Cerebellar cortex (tissue), 1 donor: ENCODE data around the gene SPAG9.
A peak's percentile ranks its signal among the peaks of the same experiment; 100 is the strongest.

ENCODE experiments used
- DNase-seq: peaks from one replicate; pipeline ENCODE4 v3.0.0-alpha.2; 2015; ENCODE audit warnings: low spot score

SPAG9 gene

GRCh38 chr17:51120739-51121619 lies at the start of gene SPAG9:
SPAG9 (minus strand) TSS chr17:51120868; CDS start chr17:51120656, 212 bp downstream.
- peak; percentile 95 for DNase-seq

- no peak for DNase-seq
These were observed 48.7 kb upstream of the SPAG9 start for GRCh38 chr17:51169340-51169739.

GRCh38 chr17:51166987-51167931 lies 46.6 kb upstream of the SPAG9 start:
- peak; percentile 39 for DNase-seq

GRCh38 chr17:51166198-51166986 lies 45.7 kb upstream of the SPAG9 start, which contains the start of gene NME2:
NME2 (plus strand) TSS chr17:51166411; CDS start chr17:51166831, 420 bp downstream.
- peak; percentile 79 for DNase-seq

GRCh38 chr17:51165680-51166197 lies 45.1 kb upstream of the SPAG9 start:
- peak; percentile 59 for DNase-seq

- peak; percentile 49 for DNase-seq
These were observed 44.4 kb upstream of the SPAG9 start for GRCh38 chr17:51164911-51165679.

- no peak for DNase-seq
These were observed 40.9 kb upstream of the SPAG9 start for GRCh38 chr17:51161541-51161940.

GRCh38 chr17:51159604-51160003 lies 38.9 kb upstream of the SPAG9 start:
- DNase-seq: no peak

GRCh38 chr17:51155416-51155815 lies 34.7 kb upstream of the SPAG9 start:
- DNase-seq: no peak

- DNase-seq: no peak
These were observed 33.5 kb upstream of the SPAG9 start for GRCh38 chr17:51154176-51154575.

- peak; percentile 100 for DNase-seq
These were observed 32.8 kb upstream of the SPAG9 start, which contains the start of gene NME1 for GRCh38 chr17:51153210-51154072. NME1 (plus strand) TSS chr17:51153559; CDS start chr17:51155655, 2,096 bp downstream.

- DNase-seq: no peak
These were observed 32.1 kb upstream of the SPAG9 start for GRCh38 chr17:51152766-51153209.

GRCh38 chr17:51150932-51151331 lies 30.3 kb upstream of the SPAG9 start:
- no peak for DNase-seq

GRCh38 chr17:51149163-51149562 lies 28.5 kb upstream of the SPAG9 start:
- no peak for DNase-seq

GRCh38 chr17:51147650-51148049 lies 27.0 kb upstream of the SPAG9 start:
- no peak for DNase-seq

- DNase-seq: no peak
These were observed 23.8 kb upstream of the SPAG9 start for GRCh38 chr17:51144266-51145022.

GRCh38 chr17:51142597-51142996 lies 21.9 kb upstream of the SPAG9 start:
- DNase-seq: no peak

GRCh38 chr17:51135956-51136355 lies 15.3 kb upstream of the SPAG9 start:
- DNase-seq: no peak

- no peak for DNase-seq
These were observed 12.7 kb upstream of the SPAG9 start for GRCh38 chr17:51133365-51133764.
